NCI-H524 (cell line): ENCODE data around the gene PSG6.
"Not testable (repeated sequence)": the region's sequence is repeated elsewhere in the genome, so short reads cannot be mapped to it uniquely, and the experiment has no call there.

Experiments used
- DNase-seq, 2 experiments: peaks; one replicate each; lab custom pipeline; 2025; lab: John Stamatoyannopoulos, UW

Gene PSG6

GRCh38 chr19:42917634-42918033, at the start of gene PSG6:
TSS of gene PSG6 (minus strand) at chr19:42917894. CDS start at chr19:42917792, 102 bp downstream.
- DNase-seq = not testable (repeated sequence)

- DNase-seq = no peak
Measured at GRCh38 chr19:42965176-42965575, 47.5 kb upstream of the PSG6 start.

- DNase-seq = no peak
Measured at GRCh38 chr19:42961119-42961518, 43.4 kb upstream of the PSG6 start.

- DNase-seq = not testable (repeated sequence)
Measured at GRCh38 chr19:42952126-42952525, 34.4 kb upstream of the PSG6 start.

- not testable (repeated sequence) for DNase-seq
Measured at GRCh38 chr19:42951476-42951875, 33.8 kb upstream of the PSG6 start.

GRCh38 chr19:42942187-42942789, 24.6 kb upstream of the PSG6 start:
- no peak for DNase-seq

GRCh38 chr19:42937107-42937506, 19.4 kb upstream of the PSG6 start, which contains the start of gene PSG7:
TSS of gene PSG7 (minus strand) at chr19:42937207. CDS start at chr19:42937076, 131 bp downstream.
- DNase-seq = not testable (repeated sequence)

- DNase-seq = not testable (repeated sequence)
Measured at GRCh38 chr19:42934726-42935125, 17.0 kb upstream of the PSG6 start.

- not testable (repeated sequence) for DNase-seq
Measured at GRCh38 chr19:42934183-42934582, 16.5 kb upstream of the PSG6 start.

GRCh38 chr19:42933412-42933811, 15.7 kb upstream of the PSG6 start:
- not testable (repeated sequence) for DNase-seq

GRCh38 chr19:42932485-42933101, 14.9 kb upstream of the PSG6 start:
- DNase-seq = not testable (repeated sequence)

- DNase-seq = not testable (repeated sequence)
Measured at GRCh38 chr19:42930214-42930613, 12.5 kb upstream of the PSG6 start.

GRCh38 chr19:42928896-42929295, 11.2 kb upstream of the PSG6 start:
- no peak for DNase-seq

GRCh38 chr19:42926781-42927180, 9.1 kb upstream of the PSG6 start:
- DNase-seq = no peak

GRCh38 chr19:42923106-42923505, 5.4 kb upstream of the PSG6 start:
- DNase-seq = not testable (repeated sequence)

GRCh38 chr19:42920971-42921370, 3.3 kb upstream of the PSG6 start:
- DNase-seq = not testable (repeated sequence)

GRCh38 chr19:42919757-42920079, 2.0 kb upstream of the PSG6 start:
- DNase-seq = no peak

- DNase-seq = not testable (repeated sequence)
Measured at GRCh38 chr19:42919070-42919756, 1.5 kb upstream of the PSG6 start.

- not testable (repeated sequence) for DNase-seq
Measured at GRCh38 chr19:42918377-42919069, 829 bp upstream of the PSG6 start.

GRCh38 chr19:42916931-42917330, 763 bp downstream of the PSG6 start:
- not testable (repeated sequence) for DNase-seq

GRCh38 chr19:42913516-42913915, 4.2 kb downstream of the PSG6 start:
- not testable (repeated sequence) for DNase-seq

- not testable (repeated sequence) for DNase-seq
Measured at GRCh38 chr19:42912941-42913340, 4.8 kb downstream of the PSG6 start.
